NK-92 (cell line): ENCODE results near the gene NOB1.
"Not testable (repeated sequence)": the region's sequence is repeated elsewhere in the genome, so short reads cannot be mapped to it uniquely, and the experiment has no call there.

Source experiments
- DNase-seq: peaks from one replicate; lab custom pipeline; 2025; ENCODE audit not compliant: unreplicated experiment; lab: John Stamatoyannopoulos, UW

The NOB1 gene

GRCh38 chr16:69761983-69762813, 7.5 kb upstream of the NOB1 start, which contains the start of gene WWP2:
TSS of gene WWP2 (plus strand) at chr16:69762332. CDS start at chr16:69787011, 24,679 bp downstream.
- no peak for DNase-seq

- DNase-seq = not testable (repeated sequence)
These were observed 2.6 kb upstream of the NOB1 start for GRCh38 chr16:69757375-69757774.

GRCh38 chr16:69756705-69757104, 2.0 kb upstream of the NOB1 start:
- DNase-seq = no peak

- no peak for DNase-seq
These were observed 620 bp downstream of the NOB1 start for GRCh38 chr16:69754143-69754468.

- DNase-seq = no peak
These were observed 5.9 kb downstream of the NOB1 start for GRCh38 chr16:69748694-69749345.

- DNase-seq = no peak
These were observed 7.6 kb downstream of the NOB1 start for GRCh38 chr16:69747115-69747514.

- no peak for DNase-seq
These were observed 8.8 kb downstream of the NOB1 start for GRCh38 chr16:69745959-69746358.

- DNase-seq = no peak
These were observed 9.5 kb downstream of the NOB1 start for GRCh38 chr16:69745232-69745612.

- no peak for DNase-seq
These were observed 10.1 kb downstream of the NOB1 start for GRCh38 chr16:69744363-69745231.

GRCh38 chr16:69741951-69742904, 12.5 kb downstream of the NOB1 start:
- no peak for DNase-seq

- DNase-seq = no peak
These were observed 13.2 kb downstream of the NOB1 start for GRCh38 chr16:69741519-69741918.

GRCh38 chr16:69732101-69732500, 22.6 kb downstream of the NOB1 start:
- no peak for DNase-seq

- DNase-seq = not testable (repeated sequence)
These were observed 23.4 kb downstream of the NOB1 start for GRCh38 chr16:69731280-69731679.

- not testable (repeated sequence) for DNase-seq
These were observed 25.7 kb downstream of the NOB1 start for GRCh38 chr16:69729030-69729429.

- DNase-seq = no peak
These were observed 26.8 kb downstream of the NOB1 start for GRCh38 chr16:69727916-69728270.

GRCh38 chr16:69726313-69727060, 28.2 kb downstream of the NOB1 start, which contains the start of gene NQO1:
TSS of gene NQO1 (minus strand) at chr16:69726560. CDS start at chr16:69726439, 121 bp downstream.
- DNase-seq = no peak

GRCh38 chr16:69725480-69726312, 29.0 kb downstream of the NOB1 start:
- DNase-seq = no peak

- DNase-seq = no peak
These were observed 29.7 kb downstream of the NOB1 start for GRCh38 chr16:69724981-69725479.
